Measurements from ENCODE around the gene TRIM54. TPM values are rescaled to one million over a fixed set of nuclear protein-coding genes. Genes with fewer than 3 reads are reported as not detected.

Gene TRIM54
- total and polyA plus RNA-seq, 4 donors: 0.03 TPM; not detected in 3

- H3K9ac ChIP-seq (ENCODE audit: low read depth in 1 of 2, low read length in 2 of 2): no peak overlapping the region
- DNase-seq (ENCODE audit: low spot score): no peak
- no peaks in the 10 kb centered on the region for H3K9me3 ChIP-seq (ENCODE audit: control insufficient read depth in 4 of 4, low read length in 3 of 4)
- TF ChIP-seq SP1 (IDR thresholded peaks at IDR 0.05) (no peak), JUND (IDR thresholded peaks at IDR 0.05) (no peak), REST (IDR thresholded peaks at IDR 0.05) (no peak), GABPA (IDR thresholded peaks at IDR 0.05 in 1 of 2, conservative IDR thresholded peaks at IDR 0.05 in 1 of 2) (no peak), CTCF (IDR thresholded peaks at IDR 0.05; ENCODE audit: low read depth, low read length, missing input control) (no peak), YY1 (IDR thresholded peaks at IDR 0.05) (no peak), MAX (IDR thresholded peaks at IDR 0.05) (no peak), RXRA (IDR thresholded peaks at IDR 0.05) (no peak)
- H3K27me3 ChIP-seq (ENCODE audit: control insufficient read depth in 4 of 4, insufficient read depth in 4 of 4, low read length in 3 of 4): no peaks in the 10 kb centered on the region
- H3K36me3 ChIP-seq (ENCODE audit: control insufficient read depth in 4 of 4, insufficient read depth in 3 of 4, low read depth in 1 of 4, low read length in 3 of 4): no peaks in the 10 kb centered on the region
- no peak overlapping the region for H3K4me3 ChIP-seq (ENCODE audit: low read depth in 1 of 3, low read length in 3 of 3)
- WGBS: 80% methylated on average over 6 of the region's 6 CpGs
- no peak overlapping the region for H3K27ac ChIP-seq (ENCODE audit: low read depth in 1 of 2, low read length in 2 of 2)
- peaks cover 2 to 11% (median 7%) of the 10 kb centered on the region in 4 donors for H3K4me1 ChIP-seq (ENCODE audit: control insufficient read depth in 4 of 4, insufficient read depth in 4 of 4, low read length in 3 of 4)
Measured at GRCh38 chr2:27291865-27292264, 9.6 kb downstream of the TRIM54 start.

GRCh38 chr2:27294928-27295327, 12.7 kb downstream of the TRIM54 start:
- DNase-seq (ENCODE audit: low spot score): no peak
- 66% methylated on average over 8 of the region's 8 CpGs for WGBS
- no peaks in the 10 kb centered on the region for H3K9me3 ChIP-seq (ENCODE audit: control insufficient read depth in 4 of 4, low read length in 3 of 4)
- H3K27me3 ChIP-seq (ENCODE audit: control insufficient read depth in 4 of 4, insufficient read depth in 4 of 4, low read length in 3 of 4): no peaks in the 10 kb centered on the region
- H3K9ac ChIP-seq (ENCODE audit: low read depth in 1 of 2, low read length in 2 of 2): no peak overlapping the region
- H3K27ac ChIP-seq (ENCODE audit: low read depth in 1 of 2, low read length in 2 of 2): no peak overlapping the region
- H3K36me3 ChIP-seq (ENCODE audit: control insufficient read depth in 4 of 4, insufficient read depth in 3 of 4, low read depth in 1 of 4, low read length in 3 of 4): no peaks in the 10 kb centered on the region
- no peak overlapping the region for H3K4me3 ChIP-seq (ENCODE audit: low read depth in 1 of 3, low read length in 3 of 3)
- TF ChIP-seq FOXA1 (IDR thresholded peaks at IDR 0.05) (no peak), JUND (IDR thresholded peaks at IDR 0.05) (no peak), HNF4G (IDR thresholded peaks at IDR 0.05) (no peak), ZBTB33 (IDR thresholded peaks at IDR 0.05) (no peak), EGR1 (IDR thresholded peaks at IDR 0.05; ENCODE audit: low read depth in 2 of 2) (no peak), YY1 (IDR thresholded peaks at IDR 0.05) (no peak)
- peaks cover 2 to 11% (median 7%) of the 10 kb centered on the region in 4 donors for H3K4me1 ChIP-seq (ENCODE audit: control insufficient read depth in 4 of 4, insufficient read depth in 4 of 4, low read length in 3 of 4)
